Lower leg skin (tissue), 3 donors: ENCODE data around the gene POPDC2.
"Not testable (repeated sequence)": the region's sequence is repeated elsewhere in the genome, so short reads cannot be mapped to it uniquely, and the experiment has no call there.

ENCODE experiments used
- POLR2A ChIP-seq, 2 donors: fragments of 450-650 bp; IDR thresholded peaks; one replicate each; pipeline ENCODE4 v1.6.1; 2016 to 2017; ENCODE audit warnings: antibody characterized with exemption in 2 of 2, mild to moderate bottlenecking in 1 of 2, moderate library complexity in 1 of 2
- TF ChIP-seq, protein P1 (sequence below), 3 donors: fragments of 450-650 bp; IDR thresholded peaks; one replicate each; pipeline ENCODE4 v1.5.1; 2016; ENCODE audit warnings: antibody characterized with exemption in 3 of 3, mild to moderate bottlenecking in 3 of 3, moderate library complexity in 2 of 3

DNA sequence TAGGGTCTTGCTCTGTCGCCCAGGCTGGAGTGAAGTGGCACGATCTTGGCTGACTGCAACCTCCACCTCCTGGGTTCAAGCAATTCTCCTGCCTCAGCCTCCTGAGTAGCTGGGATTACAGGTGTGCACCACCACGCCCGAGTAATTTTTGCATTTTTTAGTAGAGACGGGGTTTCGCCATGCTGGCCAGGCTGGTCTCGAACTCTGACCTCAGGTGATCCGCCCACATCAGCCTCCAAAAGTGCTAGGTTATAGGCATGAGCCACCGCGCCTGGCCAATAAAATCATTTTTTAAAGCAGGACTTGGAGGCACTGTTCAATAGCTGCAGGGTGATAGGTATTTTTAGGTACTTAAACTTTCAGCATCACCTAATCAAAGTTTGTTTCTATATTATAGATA lies 17.8 kb upstream of the POPDC2 start:
- TF ChIP-seq, protein P1, sequence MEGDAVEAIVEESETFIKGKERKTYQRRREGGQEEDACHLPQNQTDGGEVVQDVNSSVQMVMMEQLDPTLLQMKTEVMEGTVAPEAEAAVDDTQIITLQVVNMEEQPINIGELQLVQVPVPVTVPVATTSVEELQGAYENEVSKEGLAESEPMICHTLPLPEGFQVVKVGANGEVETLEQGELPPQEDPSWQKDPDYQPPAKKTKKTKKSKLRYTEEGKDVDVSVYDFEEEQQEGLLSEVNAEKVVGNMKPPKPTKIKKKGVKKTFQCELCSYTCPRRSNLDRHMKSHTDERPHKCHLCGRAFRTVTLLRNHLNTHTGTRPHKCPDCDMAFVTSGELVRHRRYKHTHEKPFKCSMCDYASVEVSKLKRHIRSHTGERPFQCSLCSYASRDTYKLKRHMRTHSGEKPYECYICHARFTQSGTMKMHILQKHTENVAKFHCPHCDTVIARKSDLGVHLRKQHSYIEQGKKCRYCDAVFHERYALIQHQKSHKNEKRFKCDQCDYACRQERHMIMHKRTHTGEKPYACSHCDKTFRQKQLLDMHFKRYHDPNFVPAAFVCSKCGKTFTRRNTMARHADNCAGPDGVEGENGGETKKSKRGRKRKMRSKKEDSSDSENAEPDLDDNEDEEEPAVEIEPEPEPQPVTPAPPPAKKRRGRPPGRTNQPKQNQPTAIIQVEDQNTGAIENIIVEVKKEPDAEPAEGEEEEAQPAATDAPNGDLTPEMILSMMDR (IDR thresholded peaks at IDR 0.05), result not testable (repeated sequence)
- TF ChIP-seq POLR2A (IDR thresholded peaks at IDR 0.05), result not testable (repeated sequence)
